SK-N-SH (cell line): ENCODE measurements around the gene NEU2. TPM values are rescaled to one million over a fixed set of nuclear protein-coding genes. Genes with fewer than 3 reads are reported as not detected.

Source experiments
- CTCF ChIA-PET: fragments of 300-600, 350-600 bp; formaldehyde crosslinking; extraction: SDS; loops from one replicate; lab custom pipeline; 2021; lab: Yijun Ruan, JAX
- POLR2A ChIA-PET: fragments of 350-600 bp; sonication (Branson Sonifier 250); formaldehyde crosslinking; extraction: SDS; loops from one replicate; lab custom pipeline; 2020; ENCODE audit warnings: antibody characterized with exemption, inconsistent platforms; lab: Yijun Ruan, JAX
- DNase-seq: peaks from one replicate; pipeline ENCODE4 v3.0.0; 2012
- H2AFZ ChIP-seq: fragments of 200-600 bp; sonication (generic); 2 replicates; pipeline ENCODE4 v1.8.1; 2016; ENCODE audit warnings: antibody characterized with exemption, mild to moderate bottlenecking, low read depth
- H3F3A ChIP-seq: fragments of 200-600 bp; sonication (generic); replicated peaks from 2 replicates; pipeline ENCODE3; 2016; ENCODE audit warnings: antibody characterized with exemption, mild to moderate bottlenecking; ENCODE audit not compliant: insufficient read depth
- H3K27ac ChIP-seq, 2 experiments: fragments of 200-500 bp in 1 of 2; fragments of 200-600 bp in 1 of 2; sonication (Bioruptor generic) in 1 of 2; sonication (generic), shearing (Covaris generic) in 1 of 2; 2 replicates each; pipeline versions ENCODE4 v1.5.1 to v1.6.1; 2014 to 2016; ENCODE audit warnings: low read depth in 2 of 2, inconsistent platforms in 1 of 2, low read length in 1 of 2, mild to moderate bottlenecking in 1 of 2, mixed read lengths in 1 of 2
- H3K27me3 ChIP-seq: fragments of 200-600 bp; sonication (generic), shearing (Covaris generic); 2 replicates; pipeline ENCODE4 v1.6.1; 2016; ENCODE audit warnings: mixed run types; ENCODE audit not compliant: insufficient read depth
- H3K36me3 ChIP-seq, 2 experiments: fragments of 200-500 bp in 1 of 2; fragments of 200-600 bp in 1 of 2; sonication (Bioruptor generic) in 1 of 2; sonication (generic) in 1 of 2; replicated peaks in 1 of 2; 2 replicates each; pipeline versions ENCODE3 to v1.5.1; 2014 to 2016; ENCODE audit warnings: low read length in 1 of 2, mild to moderate bottlenecking in 1 of 2; ENCODE audit not compliant: insufficient read depth in 2 of 2, control insufficient read depth in 1 of 2
- H3K4me1 ChIP-seq, 2 experiments: fragments of 200-500 bp in 1 of 2; fragments of 200-600 bp in 1 of 2; sonication (Bioruptor generic) in 1 of 2; sonication (generic), shearing (Covaris generic) in 1 of 2; 2 replicates each; pipeline versions ENCODE4 v1.5.1 to v1.6.1; 2014 to 2016; ENCODE audit warnings: low read depth in 1 of 2, low read length in 1 of 2, mixed run types in 1 of 2; ENCODE audit not compliant: insufficient read depth in 2 of 2, control insufficient read depth in 1 of 2
- H3K4me2 ChIP-seq: fragments of 200-600 bp; sonication (generic), shearing (Covaris generic); 2 replicates; pipeline ENCODE4 v1.6.1; 2017; ENCODE audit warnings: mixed run types
- H3K4me3 ChIP-seq, 2 experiments: fragments of 200-500 bp in 1 of 2; fragments of 200-600 bp in 1 of 2; sonication (Bioruptor generic) in 1 of 2; sonication (generic), shearing (Covaris generic) in 1 of 2; 2 replicates each; pipeline versions ENCODE4 v1.5.1 to v1.8.1; 2014 to 2016; ENCODE audit warnings: low read depth in 2 of 2, inconsistent platforms in 1 of 2, low read length in 1 of 2, mild to moderate bottlenecking in 1 of 2, mixed read lengths in 1 of 2, moderate library complexity in 1 of 2
- H3K79me2 ChIP-seq: fragments of 200-600 bp; sonication (generic); 2 replicates; pipeline ENCODE4 v1.8.1; 2017; ENCODE audit warnings: mild to moderate bottlenecking; ENCODE audit not compliant: insufficient read depth
- H3K9ac ChIP-seq: fragments of 200-600 bp; sonication (generic); 2 replicates; pipeline ENCODE4 v1.6.1; 2017; ENCODE audit warnings: mixed run types
- H3K9me2 ChIP-seq: fragments of 200-600 bp; sonication (generic); 2 replicates; pipeline ENCODE4 v1.6.1; 2017; ENCODE audit warnings: mixed run types
- H3K9me3 ChIP-seq: fragments of 200-600 bp; sonication (generic); 2 replicates; pipeline ENCODE4 v1.6.1; 2017; ENCODE audit warnings: mixed run types, mild to moderate bottlenecking, moderate library complexity
- H4K20me1 ChIP-seq: fragments of 200-600 bp; sonication (generic); 2 replicates; pipeline ENCODE4 v1.6.1; 2017; ENCODE audit warnings: mild to moderate bottlenecking, mixed run types; ENCODE audit not compliant: insufficient read depth
- ELF1 ChIP-seq: IDR thresholded peaks from 2 replicates; pipeline ENCODE4 v1.4.0; 2012
- EZH2phosphoT487 ChIP-seq: fragments of 200-600 bp; sonication (generic); IDR thresholded peaks from 2 replicates; pipeline ENCODE4 v1.6.1; 2017; ENCODE audit warnings: low read depth, mixed run types, mild to moderate bottlenecking, antibody characterized with exemption, moderate library complexity, borderline replicate concordance
- FOSL2 ChIP-seq: IDR thresholded peaks from 2 replicates; pipeline ENCODE4 v1.4.0; 2012; ENCODE audit warnings: low read depth, mild to moderate bottlenecking, moderate library complexity, borderline replicate concordance
- FOXJ3 ChIP-seq: sonication (generic); formaldehyde crosslinking; IDR thresholded peaks from 2 replicates; pipeline ENCODE4 v1.5.1; 2020; ENCODE audit warnings: mild to moderate bottlenecking, missing genetic modification reagents
- FOXM1 ChIP-seq: IDR thresholded peaks from 2 replicates; pipeline ENCODE4 v1.4.0; 2012; ENCODE audit warnings: low read depth, mild to moderate bottlenecking
- GABPA ChIP-seq: IDR thresholded peaks from 2 replicates; pipeline ENCODE4 v1.4.0; 2012; ENCODE audit warnings: low read depth, mild to moderate bottlenecking
- GATA2 ChIP-seq: sonication (generic); formaldehyde crosslinking; IDR thresholded peaks from 2 replicates; pipeline ENCODE4 v1.5.0; 2020; ENCODE audit warnings: mild to moderate bottlenecking, missing genetic modification reagents
- PBX3 ChIP-seq: IDR thresholded peaks from 2 replicates; pipeline ENCODE4; 2012
- RXRA ChIP-seq: IDR thresholded peaks from 2 replicates; pipeline ENCODE4 v1.4.0; 2012; ENCODE audit warnings: low read depth, mild to moderate bottlenecking, borderline replicate concordance
- SIN3A ChIP-seq: IDR thresholded peaks from 2 replicates; pipeline ENCODE4 v1.6.1; 2012; ENCODE audit warnings: low read depth, mild to moderate bottlenecking, low read length, moderate library complexity, borderline replicate concordance
- SMC3 ChIP-seq: IDR thresholded peaks from 2 replicates; pipeline ENCODE4 v1.6.1; 2012; ENCODE audit warnings: low read depth, low read length, improper control_type of control experiment
- TAF1 ChIP-seq: IDR thresholded peaks from 2 replicates; pipeline ENCODE4 v1.6.1; 2012; ENCODE audit warnings: low read depth, mild to moderate bottlenecking, low read length, moderate library complexity, borderline replicate concordance
- USF2 ChIP-seq: fragments of 150-350 bp; IDR thresholded peaks from 2 replicates; pipeline ENCODE4 v1.6.1; 2017; ENCODE audit warnings: antibody characterized with exemption, low read length, low read depth, borderline replicate concordance
- WGBS: methylation state at CpG from one replicate; pipeline ENCODE4 v1.1.6; 2017; ENCODE audit warnings: low lambda C conversion rate; 5-methylcytosine and 5-hydroxymethylcytosine counted together
- polyA plus RNA-seq, 3 experiments: library from polyadenylated mRNA; depleted of rRNA; stranded (reverse); fragments of >200 nt; gene quantifications; 2 replicates each; pipeline ENCODE4 v1.2.3, GENCODE V29; 2012
- TF ChIP-seq, protein P1 (sequence below): IDR thresholded peaks from 2 replicates; pipeline ENCODE4 v1.6.1; 2012; ENCODE audit warnings: mild to moderate bottlenecking, low read depth, low read length, moderate library complexity
- TF ChIP-seq, protein P2 (sequence below): fragments of 150-350 bp; IDR thresholded peaks from 2 replicates; pipeline ENCODE4 v1.6.1; 2016; ENCODE audit warnings: mild to moderate bottlenecking, low read depth, low read length
- TF ChIP-seq, protein P3 (sequence below): IDR thresholded peaks from 2 replicates; pipeline ENCODE4 v1.4.0; 2012; ENCODE audit warnings: low read depth, borderline replicate concordance
- TF ChIP-seq, protein P4 (sequence below): IDR thresholded peaks from 2 replicates; pipeline ENCODE4 v1.4.0; 2012; ENCODE audit warnings: low read depth, borderline replicate concordance

NEU2 gene
- polyA plus RNA-seq, 1 of the 3 experiments (the other 2 are of a cell fraction) = not detected

DNA sequence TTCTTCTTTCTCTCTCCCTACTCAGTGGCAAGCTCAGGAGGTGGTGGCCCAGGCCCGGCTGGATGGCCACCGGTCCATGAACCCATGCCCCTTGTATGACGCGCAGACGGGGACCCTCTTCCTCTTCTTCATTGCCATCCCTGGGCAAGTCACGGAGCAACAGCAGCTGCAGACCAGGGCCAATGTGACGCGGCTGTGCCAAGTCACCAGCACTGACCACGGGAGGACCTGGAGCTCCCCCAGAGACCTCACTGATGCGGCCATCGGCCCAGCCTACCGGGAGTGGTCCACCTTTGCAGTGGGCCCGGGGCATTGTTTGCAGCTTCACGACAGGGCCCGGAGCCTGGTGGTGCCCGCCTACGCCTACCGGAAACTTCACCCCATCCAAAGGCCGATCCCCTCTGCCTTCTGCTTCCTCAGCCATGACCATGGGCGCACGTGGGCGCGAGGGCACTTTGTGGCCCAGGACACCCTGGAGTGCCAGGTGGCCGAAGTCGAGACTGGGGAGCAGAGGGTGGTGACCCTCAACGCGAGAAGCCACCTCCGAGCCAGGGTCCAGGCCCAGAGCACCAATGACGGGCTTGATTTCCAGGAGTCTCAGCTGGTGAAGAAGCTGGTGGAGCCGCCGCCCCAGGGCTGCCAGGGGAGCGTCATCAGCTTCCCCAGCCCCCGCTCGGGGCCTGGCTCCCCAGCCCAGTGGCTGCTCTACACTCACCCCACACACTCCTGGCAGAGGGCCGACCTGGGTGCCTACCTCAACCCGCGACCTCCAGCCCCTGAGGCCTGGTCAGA is 1.8 kb downstream of the NEU2 start (continued):
- TF ChIP-seq USF2 = no peak

DNA sequence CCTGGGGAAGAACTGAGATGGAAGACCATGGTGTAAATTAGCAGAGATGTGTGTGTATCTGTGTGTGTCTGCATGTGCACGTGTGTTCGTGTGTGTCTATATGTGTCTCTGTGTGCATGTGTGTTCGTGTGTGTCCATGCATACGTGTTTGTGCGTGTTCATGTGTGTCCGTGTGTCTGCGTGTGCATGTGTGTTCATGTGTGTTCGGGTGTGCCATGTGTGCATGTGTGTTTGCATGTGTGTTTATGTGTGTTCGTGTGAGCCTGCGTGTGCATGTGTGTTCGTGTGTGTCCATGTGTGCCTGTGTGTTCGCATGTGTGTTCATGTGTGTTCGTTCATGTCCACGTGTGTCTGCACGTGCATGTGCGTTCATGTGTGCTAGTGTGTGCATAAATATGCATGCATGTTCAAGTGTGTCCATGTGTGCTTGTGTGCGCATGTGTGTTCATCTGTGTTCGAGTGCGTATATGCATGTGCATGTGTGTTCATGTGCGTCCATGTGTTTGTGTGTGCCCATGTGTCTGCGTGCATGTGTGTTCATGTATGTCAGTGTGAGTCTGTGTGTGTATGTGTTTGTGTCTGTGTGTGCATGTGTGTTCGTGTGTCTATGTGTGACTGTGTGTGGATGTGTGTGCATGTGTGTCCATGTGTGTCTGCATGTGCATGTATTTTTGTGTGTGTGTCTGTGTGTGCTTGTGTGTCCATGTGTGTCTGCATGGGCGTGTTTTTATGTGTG is 3.1 kb downstream of the NEU2 start:
- ChIA-PET CTCF (interaction anchor here (1.9 kb wide), 1 partner anchor 19 kb away, joined by 10 read pairs; no protein-coding TSS in a partner anchor), POLR2A (no interaction called here)
- Histone ChIP-seq H3F3A (peaks cover 4% of the 10 kb centered on the region), H2AFZ (no peak overlapping the region), H3K9me2 (no peaks in the 10 kb centered on the region), H3K79me2 (no peaks in the 10 kb centered on the region), H3K4me2 (no peak overlapping the region), H3K9ac (no peak overlapping the region), H4K20me1 (no peaks in the 10 kb centered on the region), H3K27me3 (no peaks in the 10 kb centered on the region), H3K27ac (no peak overlapping the region), H3K9me3 (no peaks in the 10 kb centered on the region), H3K36me3 (no peaks in the 10 kb centered on the region), H3K4me3 (no peak overlapping the region), H3K4me1 (no peaks in the 10 kb centered on the region)
- no peak for DNase-seq
- WGBS = 76% methylated on average over 23 of the region's 23 CpGs
- TF ChIP-seq FOXM1 = no peak
- no peak for TF ChIP-seq PBX3
- no peak for TF ChIP-seq GABPA
- TF ChIP-seq, protein P1, sequence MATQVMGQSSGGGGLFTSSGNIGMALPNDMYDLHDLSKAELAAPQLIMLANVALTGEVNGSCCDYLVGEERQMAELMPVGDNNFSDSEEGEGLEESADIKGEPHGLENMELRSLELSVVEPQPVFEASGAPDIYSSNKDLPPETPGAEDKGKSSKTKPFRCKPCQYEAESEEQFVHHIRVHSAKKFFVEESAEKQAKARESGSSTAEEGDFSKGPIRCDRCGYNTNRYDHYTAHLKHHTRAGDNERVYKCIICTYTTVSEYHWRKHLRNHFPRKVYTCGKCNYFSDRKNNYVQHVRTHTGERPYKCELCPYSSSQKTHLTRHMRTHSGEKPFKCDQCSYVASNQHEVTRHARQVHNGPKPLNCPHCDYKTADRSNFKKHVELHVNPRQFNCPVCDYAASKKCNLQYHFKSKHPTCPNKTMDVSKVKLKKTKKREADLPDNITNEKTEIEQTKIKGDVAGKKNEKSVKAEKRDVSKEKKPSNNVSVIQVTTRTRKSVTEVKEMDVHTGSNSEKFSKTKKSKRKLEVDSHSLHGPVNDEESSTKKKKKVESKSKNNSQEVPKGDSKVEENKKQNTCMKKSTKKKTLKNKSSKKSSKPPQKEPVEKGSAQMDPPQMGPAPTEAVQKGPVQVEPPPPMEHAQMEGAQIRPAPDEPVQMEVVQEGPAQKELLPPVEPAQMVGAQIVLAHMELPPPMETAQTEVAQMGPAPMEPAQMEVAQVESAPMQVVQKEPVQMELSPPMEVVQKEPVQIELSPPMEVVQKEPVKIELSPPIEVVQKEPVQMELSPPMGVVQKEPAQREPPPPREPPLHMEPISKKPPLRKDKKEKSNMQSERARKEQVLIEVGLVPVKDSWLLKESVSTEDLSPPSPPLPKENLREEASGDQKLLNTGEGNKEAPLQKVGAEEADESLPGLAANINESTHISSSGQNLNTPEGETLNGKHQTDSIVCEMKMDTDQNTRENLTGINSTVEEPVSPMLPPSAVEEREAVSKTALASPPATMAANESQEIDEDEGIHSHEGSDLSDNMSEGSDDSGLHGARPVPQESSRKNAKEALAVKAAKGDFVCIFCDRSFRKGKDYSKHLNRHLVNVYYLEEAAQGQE = no peak
- TF ChIP-seq ELF1 = no peak
- TF ChIP-seq, protein P2, sequence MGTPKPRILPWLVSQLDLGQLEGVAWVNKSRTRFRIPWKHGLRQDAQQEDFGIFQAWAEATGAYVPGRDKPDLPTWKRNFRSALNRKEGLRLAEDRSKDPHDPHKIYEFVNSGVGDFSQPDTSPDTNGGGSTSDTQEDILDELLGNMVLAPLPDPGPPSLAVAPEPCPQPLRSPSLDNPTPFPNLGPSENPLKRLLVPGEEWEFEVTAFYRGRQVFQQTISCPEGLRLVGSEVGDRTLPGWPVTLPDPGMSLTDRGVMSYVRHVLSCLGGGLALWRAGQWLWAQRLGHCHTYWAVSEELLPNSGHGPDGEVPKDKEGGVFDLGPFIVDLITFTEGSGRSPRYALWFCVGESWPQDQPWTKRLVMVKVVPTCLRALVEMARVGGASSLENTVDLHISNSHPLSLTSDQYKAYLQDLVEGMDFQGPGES = no peak
- no peak for TF ChIP-seq TAF1
- no peak for TF ChIP-seq FOSL2
- no peak for TF ChIP-seq FOXJ3 (CRISPR knock-in tag)
- TF ChIP-seq, protein P3, sequence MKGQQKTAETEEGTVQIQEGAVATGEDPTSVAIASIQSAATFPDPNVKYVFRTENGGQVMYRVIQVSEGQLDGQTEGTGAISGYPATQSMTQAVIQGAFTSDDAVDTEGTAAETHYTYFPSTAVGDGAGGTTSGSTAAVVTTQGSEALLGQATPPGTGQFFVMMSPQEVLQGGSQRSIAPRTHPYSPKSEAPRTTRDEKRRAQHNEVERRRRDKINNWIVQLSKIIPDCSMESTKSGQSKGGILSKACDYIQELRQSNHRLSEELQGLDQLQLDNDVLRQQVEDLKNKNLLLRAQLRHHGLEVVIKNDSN = no peak
- no peak for TF ChIP-seq RXRA
- no peak for TF ChIP-seq GATA2 (CRISPR knock-in tag)
- no peak for TF ChIP-seq SIN3A
- TF ChIP-seq SMC3 = no peak
- TF ChIP-seq, protein P4, sequence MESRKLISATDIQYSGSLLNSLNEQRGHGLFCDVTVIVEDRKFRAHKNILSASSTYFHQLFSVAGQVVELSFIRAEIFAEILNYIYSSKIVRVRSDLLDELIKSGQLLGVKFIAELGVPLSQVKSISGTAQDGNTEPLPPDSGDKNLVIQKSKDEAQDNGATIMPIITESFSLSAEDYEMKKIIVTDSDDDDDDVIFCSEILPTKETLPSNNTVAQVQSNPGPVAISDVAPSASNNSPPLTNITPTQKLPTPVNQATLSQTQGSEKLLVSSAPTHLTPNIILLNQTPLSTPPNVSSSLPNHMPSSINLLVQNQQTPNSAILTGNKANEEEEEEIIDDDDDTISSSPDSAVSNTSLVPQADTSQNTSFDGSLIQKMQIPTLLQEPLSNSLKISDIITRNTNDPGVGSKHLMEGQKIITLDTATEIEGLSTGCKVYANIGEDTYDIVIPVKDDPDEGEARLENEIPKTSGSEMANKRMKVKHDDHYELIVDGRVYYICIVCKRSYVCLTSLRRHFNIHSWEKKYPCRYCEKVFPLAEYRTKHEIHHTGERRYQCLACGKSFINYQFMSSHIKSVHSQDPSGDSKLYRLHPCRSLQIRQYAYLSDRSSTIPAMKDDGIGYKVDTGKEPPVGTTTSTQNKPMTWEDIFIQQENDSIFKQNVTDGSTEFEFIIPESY = no peak
- no peak for TF ChIP-seq EZH2phosphoT487
